SU-DHL-6 (cell line): ENCODE measurements around the gene GJA3.

Experiments
- H2AFZ ChIP-seq: fragments of 200-600 bp; sonication (generic); 2 replicates; pipeline ENCODE4 v1.6.1; 2014; ENCODE audit warnings: low read depth, mild to moderate bottlenecking, moderate library complexity, mixed read lengths, antibody characterized with exemption, low read length; ENCODE audit not compliant: severe bottlenecking
- H3F3A ChIP-seq: fragments of 200-600 bp; shearing (Covaris generic); 2 replicates; pipeline ENCODE4 v1.6.0; 2016; ENCODE audit warnings: antibody characterized with exemption, mild to moderate bottlenecking; ENCODE audit not compliant: insufficient read depth
- H3K27ac ChIP-seq: fragments of 200-600 bp; sonication (generic); 2 replicates; pipeline ENCODE4 v1.5.1; 2016; ENCODE audit warnings: low read depth, mild to moderate bottlenecking, low read length, moderate library complexity, mixed read lengths
- H3K27me3 ChIP-seq: fragments of 200-600 bp; sonication (generic), shearing (Covaris generic); 2 replicates; pipeline ENCODE4 v1.6.0; 2014; ENCODE audit warnings: mild to moderate bottlenecking, low read length
- H3K36me3 ChIP-seq: fragments of 200-600 bp; sonication (generic); 2 replicates; pipeline ENCODE4 v1.6.1; 2014; ENCODE audit warnings: mild to moderate bottlenecking, low read length, mixed read lengths
- H3K4me2 ChIP-seq: fragments of 300-600, 200-600 bp; shearing (Covaris generic), sonication (generic); 2 replicates; pipeline ENCODE4 v1.6.0; 2014; ENCODE audit warnings: low read length, low read depth, mild to moderate bottlenecking; ENCODE audit not compliant: poor library complexity, severe bottlenecking
- H3K4me3 ChIP-seq: fragments of 200-600 bp; sonication (generic); 2 replicates; pipeline ENCODE4 v1.5.1; 2014; ENCODE audit warnings: antibody characterized with exemption, low read length, mild to moderate bottlenecking, mixed read lengths; ENCODE audit not compliant: insufficient read depth, poor library complexity, severe bottlenecking
- H3K79me2 ChIP-seq: fragments of 200-600 bp; sonication (generic); 2 replicates; pipeline ENCODE4 v1.6.1; 2014; ENCODE audit warnings: mild to moderate bottlenecking, low read length, moderate library complexity; ENCODE audit not compliant: insufficient read depth
- H3K9ac ChIP-seq: fragments of 200-600 bp; sonication (generic); 2 replicates; pipeline ENCODE4 v1.7.0; 2014; ENCODE audit warnings: mild to moderate bottlenecking, low read length
- H3K9me2 ChIP-seq: fragments of 200-600 bp; sonication (generic); replicated peaks from 2 replicates; pipeline ENCODE4 v1.6.1; 2014; ENCODE audit warnings: low read length; ENCODE audit not compliant: insufficient read depth
- H3K9me3 ChIP-seq: fragments of 200-600 bp; sonication (generic); 2 replicates; pipeline ENCODE4 v1.6.1; 2014; ENCODE audit warnings: low read length, mixed read lengths; ENCODE audit not compliant: insufficient read depth
- H4K20me1 ChIP-seq: fragments of 200-600 bp; sonication (generic); 2 replicates; pipeline ENCODE4 v1.6.1; 2014; ENCODE audit warnings: low read depth, mild to moderate bottlenecking, antibody characterized with exemption, low read length, moderate library complexity, mixed read lengths
- CTCF ChIP-seq: fragments of 200-600 bp; sonication (generic); IDR thresholded peaks from one replicate; pipeline ENCODE4 v1.5.1; 2017; ENCODE audit warnings: antibody characterized with exemption, mild to moderate bottlenecking, low read length, moderate library complexity; ENCODE audit not compliant: insufficient read depth, poor library complexity, severe bottlenecking
- EZH2phosphoT487 ChIP-seq: fragments of 200-600 bp; sonication (generic), shearing (Covaris generic); conservative IDR thresholded peaks from 2 replicates; pipeline ENCODE4 v1.6.1; 2018; ENCODE audit warnings: mild to moderate bottlenecking, antibody characterized with exemption, low read length, moderate library complexity, mixed read lengths

The GJA3 gene

DNA sequence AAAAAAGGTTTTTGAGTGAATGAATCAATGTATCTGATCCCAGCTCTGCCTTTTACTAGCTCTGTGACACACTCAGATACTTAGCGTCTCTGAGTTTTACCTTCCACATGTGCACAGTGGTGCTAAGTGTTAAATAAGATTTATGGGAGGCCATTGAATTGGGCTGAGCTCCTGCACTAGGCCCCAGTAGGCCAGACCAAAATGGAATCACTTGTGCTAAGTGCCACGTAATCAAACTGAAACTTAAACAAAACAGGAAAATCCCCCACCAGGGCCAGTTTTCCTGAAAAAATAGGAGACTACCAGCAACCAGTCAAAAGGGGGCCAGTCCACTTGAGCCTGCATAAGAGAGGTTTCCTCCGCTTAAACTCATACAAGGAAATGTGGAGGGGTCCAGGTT lies 40.9 kb downstream of the GJA3 start:
- H3K4me3 ChIP-seq = no peak overlapping the region
- H3K9me2 ChIP-seq = no peaks in the 10 kb centered on the region
- no peaks in the 10 kb centered on the region for H3K9me3 ChIP-seq
- no peak for TF ChIP-seq CTCF
- TF ChIP-seq EZH2phosphoT487 = no peak
- H2AFZ ChIP-seq = no peak overlapping the region
- no peaks in the 10 kb centered on the region for H3K36me3 ChIP-seq
- H3K27ac ChIP-seq = no peak overlapping the region
- H3K4me2 ChIP-seq = no peak overlapping the region
- H3K79me2 ChIP-seq = no peaks in the 10 kb centered on the region
- H3K9ac ChIP-seq = no peak overlapping the region
- H3F3A ChIP-seq = no peaks in the 10 kb centered on the region
- H3K27me3 ChIP-seq = no peaks in the 10 kb centered on the region
- H4K20me1 ChIP-seq = no peaks in the 10 kb centered on the region

DNA sequence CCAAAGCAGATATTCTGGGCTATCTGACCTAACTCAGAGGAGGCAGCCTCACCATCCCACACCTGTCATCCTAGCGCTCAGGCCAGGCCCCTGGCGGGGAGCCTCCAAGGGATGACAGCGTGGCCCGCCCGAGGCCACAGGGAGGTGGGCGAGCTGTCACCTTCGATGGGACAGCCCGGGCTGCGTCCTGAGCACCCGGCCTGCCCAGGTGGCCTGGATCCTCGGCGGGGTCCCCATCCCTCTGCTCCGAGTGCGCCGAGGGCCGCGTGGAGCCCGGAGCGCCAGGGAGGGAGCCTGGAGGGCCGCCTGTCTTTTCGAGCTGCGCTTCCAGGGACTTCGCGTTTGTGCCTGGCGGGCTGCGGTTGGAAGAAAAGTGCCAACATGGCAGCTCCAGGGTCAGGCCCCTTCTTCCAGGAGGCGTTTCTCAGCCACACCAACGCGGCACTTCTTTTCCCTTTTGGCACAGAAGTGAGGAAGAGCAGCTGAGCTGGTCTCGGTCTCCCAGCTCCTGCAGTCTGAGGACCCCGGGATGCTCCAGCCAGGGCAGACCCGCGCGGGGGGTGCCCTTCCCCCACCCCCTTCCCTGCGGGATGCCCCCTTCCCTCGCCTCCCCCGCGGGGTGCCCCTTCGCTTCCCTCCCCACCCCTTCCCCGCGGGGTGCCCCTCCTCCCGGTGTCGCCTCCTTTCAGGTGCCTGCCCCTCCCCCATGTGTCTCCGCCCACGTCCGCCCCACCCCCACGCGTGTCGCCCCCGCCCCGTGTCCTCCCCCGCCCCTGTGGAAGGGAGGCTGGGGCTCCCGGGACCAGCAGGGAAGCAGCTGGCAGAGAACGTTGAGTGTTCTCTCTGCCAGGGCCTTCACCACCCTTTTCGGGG lies 42.3 kb downstream of the GJA3 start:
- no peaks in the 10 kb centered on the region for H3K36me3 ChIP-seq
- no peak overlapping the region for H3K4me3 ChIP-seq
- H3K9ac ChIP-seq = no peak overlapping the region
- H2AFZ ChIP-seq = no peak overlapping the region
- H3K9me3 ChIP-seq = no peaks in the 10 kb centered on the region
- H3K79me2 ChIP-seq = no peaks in the 10 kb centered on the region
- no peaks in the 10 kb centered on the region for H3K9me2 ChIP-seq
- no peaks in the 10 kb centered on the region for H4K20me1 ChIP-seq
- H3K27me3 ChIP-seq = no peaks in the 10 kb centered on the region
- no peak overlapping the region for H3K27ac ChIP-seq
- no peak overlapping the region for H3K4me2 ChIP-seq
- H3F3A ChIP-seq = no peaks in the 10 kb centered on the region
- no peak for TF ChIP-seq EZH2phosphoT487
- TF ChIP-seq CTCF = no peak

DNA sequence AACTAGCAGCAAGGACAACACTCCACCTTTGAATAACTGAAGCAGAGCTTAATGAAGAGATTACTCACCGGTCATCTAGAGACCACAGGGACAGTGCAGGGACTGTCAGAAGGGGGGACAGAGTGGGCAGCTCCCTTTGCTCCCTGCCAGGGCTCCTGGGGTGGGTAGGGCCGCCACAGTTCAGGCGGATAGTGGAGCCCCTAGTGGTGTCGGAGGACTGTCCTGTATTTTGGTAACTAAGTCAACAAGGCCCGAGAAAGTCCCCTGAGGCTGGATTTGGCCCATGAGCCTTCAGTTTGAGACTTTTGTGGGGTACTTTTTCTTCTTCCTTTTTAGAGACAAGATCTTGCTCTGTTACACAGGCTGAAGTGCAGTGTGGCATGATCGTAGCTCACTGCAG lies 44.6 kb downstream of the GJA3 start:
- no peaks in the 10 kb centered on the region for H3F3A ChIP-seq
- no peaks in the 10 kb centered on the region for H3K27me3 ChIP-seq
- H3K27ac ChIP-seq = no peak overlapping the region
- H4K20me1 ChIP-seq = no peaks in the 10 kb centered on the region
- H3K9me2 ChIP-seq = no peaks in the 10 kb centered on the region
- H3K4me2 ChIP-seq = no peak overlapping the region
- H2AFZ ChIP-seq = no peak overlapping the region
- no peaks in the 10 kb centered on the region for H3K9me3 ChIP-seq
- no peaks in the 10 kb centered on the region for H3K36me3 ChIP-seq
- H3K79me2 ChIP-seq = no peaks in the 10 kb centered on the region
- no peak overlapping the region for H3K9ac ChIP-seq
- H3K4me3 ChIP-seq = no peak overlapping the region
- TF ChIP-seq CTCF (no peak), EZH2phosphoT487 (no peak)
